HEK293 (cell line): ENCODE measurements around the gene PEX6.
A peak's percentile ranks its signal among the peaks of the same experiment; 100 is the strongest.

Source experiments
- CTCF ChIA-PET: fragments of 350-600 bp; formaldehyde crosslinking; extraction: SDS; loops from one replicate; lab custom pipeline; 2021; ENCODE audit warnings: antibody characterized with exemption; lab: Yijun Ruan, JAX
- POLR2A ChIA-PET: fragments of 300-600 bp; formaldehyde crosslinking; extraction: SDS; loops from one replicate; lab custom pipeline; 2020; ENCODE audit warnings: antibody characterized with exemption, inconsistent platforms; lab: Yijun Ruan, JAX
- H3K27ac ChIP-seq: fragments of 200-500 bp; sonication (Bioruptor generic); 2 replicates; pipeline ENCODE4 v1.5.1; 2014; ENCODE audit warnings: low read depth, low read length, control low read depth, inconsistent platforms; ENCODE audit errors: extremely low read depth
- H3K36me3 ChIP-seq, 2 experiments: fragments of 200-500 bp in 1 of 2; sonication (Bioruptor generic) in 1 of 2; 1 replicate in 1 of 2; 2 replicates in 1 of 2; pipeline ENCODE4 v1.5.1; 2014 to 2017; ENCODE audit warnings: inconsistent platforms in 2 of 2, low read length in 2 of 2; ENCODE audit not compliant: control insufficient read depth in 2 of 2, insufficient read depth in 1 of 2
- H3K4me1 ChIP-seq: fragments of 200-500 bp; sonication (Bioruptor generic); 2 replicates; pipeline ENCODE4 v1.5.1; 2014; ENCODE audit warnings: mild to moderate bottlenecking, low read length, inconsistent platforms; ENCODE audit not compliant: control insufficient read depth, insufficient read depth
- H3K4me3 ChIP-seq: 2 replicates; pipeline ENCODE4 v1.5.1; 2011; ENCODE audit warnings: low read depth, mild to moderate bottlenecking, control low read depth, low read length, moderate library complexity
- H3K9me3 ChIP-seq: fragments of 200-500 bp; sonication (Bioruptor generic); 2 replicates; pipeline ENCODE4 v1.5.1; 2014; ENCODE audit warnings: low read depth, low read length, inconsistent platforms; ENCODE audit not compliant: control insufficient read depth, insufficient read depth
- GFI1B ChIP-seq: fragments of 450-650 bp; formaldehyde crosslinking; IDR thresholded peaks from 2 replicates; pipeline ENCODE4 v1.5.1; 2016; ENCODE audit warnings: missing biosample characterization, missing genetic modification characterization
- GLI4 ChIP-seq: fragments of 450-650 bp; formaldehyde crosslinking; IDR thresholded peaks from 2 replicates; pipeline ENCODE4 v1.5.1; 2016; ENCODE audit warnings: missing biosample characterization, missing genetic modification characterization
- OVOL3 ChIP-seq: fragments of 450-650 bp; formaldehyde crosslinking; IDR thresholded peaks from 2 replicates; pipeline ENCODE4 v1.5.1; 2016; ENCODE audit warnings: missing biosample characterization, missing genetic modification characterization
- YY1 ChIP-seq: fragments of 450-650 bp; formaldehyde crosslinking; IDR thresholded peaks from 2 replicates; pipeline ENCODE4 v1.5.1; 2018; ENCODE audit warnings: missing biosample characterization, missing genetic modification characterization
- YY2 ChIP-seq: fragments of 450-650 bp; formaldehyde crosslinking; IDR thresholded peaks from 2 replicates; pipeline ENCODE4 v1.5.1; 2016; ENCODE audit warnings: missing biosample characterization, missing genetic modification characterization
- ZBTB20 ChIP-seq: fragments of 450-650 bp; formaldehyde crosslinking; IDR thresholded peaks from 2 replicates; pipeline ENCODE4 v1.5.1; 2016; ENCODE audit warnings: missing biosample characterization, missing genetic modification characterization
- ZBTB7A ChIP-seq: fragments of 450-650 bp; formaldehyde crosslinking; IDR thresholded peaks from 2 replicates; pipeline ENCODE4 v1.5.1; 2016; ENCODE audit warnings: low read depth, missing biosample characterization, missing genetic modification characterization
- ZNF175 ChIP-seq: fragments of 450-650 bp; formaldehyde crosslinking; IDR thresholded peaks from 2 replicates; pipeline ENCODE4 v1.5.1; 2016; ENCODE audit warnings: missing biosample characterization, missing genetic modification characterization
- ZNF2 ChIP-seq: fragments of 450-650 bp; formaldehyde crosslinking; IDR thresholded peaks from 2 replicates; pipeline ENCODE4 v1.5.1; 2016; ENCODE audit warnings: missing biosample characterization, missing genetic modification characterization
- ZNF223 ChIP-seq: fragments of 450-650 bp; formaldehyde crosslinking; IDR thresholded peaks from 2 replicates; pipeline ENCODE4 v1.5.1; 2016; ENCODE audit warnings: missing biosample characterization, missing genetic modification characterization
- ZNF239 ChIP-seq: fragments of 450-650 bp; formaldehyde crosslinking; IDR thresholded peaks from 2 replicates; pipeline ENCODE4 v1.5.1; 2016; ENCODE audit warnings: missing biosample characterization, missing genetic modification characterization
- ZNF335 ChIP-seq: fragments of 450-650 bp; formaldehyde crosslinking; conservative IDR thresholded peaks from 2 replicates; pipeline ENCODE4 v1.5.1; 2016; ENCODE audit warnings: missing biosample characterization, missing genetic modification characterization
- ZNF354C ChIP-seq: fragments of 450-650 bp; formaldehyde crosslinking; IDR thresholded peaks from 2 replicates; pipeline ENCODE4 v1.5.1; 2016; ENCODE audit warnings: missing biosample characterization, missing genetic modification characterization, low read depth, borderline replicate concordance
- ZNF366 ChIP-seq: fragments of 450-650 bp; formaldehyde crosslinking; conservative IDR thresholded peaks from 2 replicates; pipeline ENCODE4 v1.5.1; 2016; ENCODE audit warnings: missing biosample characterization, missing genetic modification characterization
- ZNF416 ChIP-seq: fragments of 450-650 bp; formaldehyde crosslinking; IDR thresholded peaks from 2 replicates; pipeline ENCODE4 v1.5.1; 2016; ENCODE audit warnings: missing biosample characterization, missing genetic modification characterization
- ZNF521 ChIP-seq: fragments of 450-650 bp; formaldehyde crosslinking; IDR thresholded peaks from 2 replicates; pipeline ENCODE4 v1.5.1; 2017; ENCODE audit warnings: missing biosample characterization, mild to moderate bottlenecking, missing genetic modification characterization
- ZNF548 ChIP-seq: fragments of 450-650 bp; formaldehyde crosslinking; IDR thresholded peaks from 2 replicates; pipeline ENCODE4 v1.5.1; 2016; ENCODE audit warnings: missing biosample characterization, missing genetic modification characterization
- ZNF558 ChIP-seq: fragments of 450-650 bp; formaldehyde crosslinking; IDR thresholded peaks from 2 replicates; pipeline ENCODE4 v1.5.1; 2016; ENCODE audit warnings: missing biosample characterization, missing genetic modification characterization
- ZNF621 ChIP-seq: fragments of 450-650 bp; formaldehyde crosslinking; IDR thresholded peaks from 2 replicates; pipeline ENCODE4 v1.5.1; 2017; ENCODE audit warnings: missing biosample characterization, missing genetic modification characterization
- ZNF654 ChIP-seq: fragments of 450-650 bp; formaldehyde crosslinking; IDR thresholded peaks from 2 replicates; pipeline ENCODE4 v1.5.1; 2016; ENCODE audit warnings: low read depth, missing biosample characterization, missing genetic modification characterization
- ZNF658 ChIP-seq: fragments of 450-650 bp; formaldehyde crosslinking; IDR thresholded peaks from 2 replicates; pipeline ENCODE4; 2016; ENCODE audit warnings: missing biosample characterization, missing genetic modification characterization
- TF ChIP-seq, protein P1 (sequence below): fragments of 450-650 bp; formaldehyde crosslinking; IDR thresholded peaks from 2 replicates; pipeline ENCODE4 v1.5.1; 2016; ENCODE audit warnings: missing biosample characterization, missing genetic modification characterization
- TF ChIP-seq, protein P2 (sequence below): fragments of 450-650 bp; formaldehyde crosslinking; IDR thresholded peaks from 2 replicates; pipeline ENCODE4 v1.5.1; 2016; ENCODE audit warnings: missing biosample characterization, missing genetic modification characterization
- TF ChIP-seq, protein P3 (sequence below): fragments of 450-650 bp; formaldehyde crosslinking; IDR thresholded peaks from 2 replicates; pipeline ENCODE4 v1.5.1; 2016; ENCODE audit warnings: missing biosample characterization, missing genetic modification characterization
- TF ChIP-seq, protein P4 (sequence below): fragments of 450-650 bp; formaldehyde crosslinking; IDR thresholded peaks from 2 replicates; pipeline ENCODE4 v1.5.1; 2016; ENCODE audit warnings: missing biosample characterization, missing genetic modification characterization, borderline replicate concordance
- TF ChIP-seq, protein P5 (sequence below): fragments of 450-650 bp; formaldehyde crosslinking; IDR thresholded peaks from 2 replicates; pipeline ENCODE4 v1.5.1; 2017; ENCODE audit warnings: missing biosample characterization, missing genetic modification characterization

The PEX6 gene

DNA sequence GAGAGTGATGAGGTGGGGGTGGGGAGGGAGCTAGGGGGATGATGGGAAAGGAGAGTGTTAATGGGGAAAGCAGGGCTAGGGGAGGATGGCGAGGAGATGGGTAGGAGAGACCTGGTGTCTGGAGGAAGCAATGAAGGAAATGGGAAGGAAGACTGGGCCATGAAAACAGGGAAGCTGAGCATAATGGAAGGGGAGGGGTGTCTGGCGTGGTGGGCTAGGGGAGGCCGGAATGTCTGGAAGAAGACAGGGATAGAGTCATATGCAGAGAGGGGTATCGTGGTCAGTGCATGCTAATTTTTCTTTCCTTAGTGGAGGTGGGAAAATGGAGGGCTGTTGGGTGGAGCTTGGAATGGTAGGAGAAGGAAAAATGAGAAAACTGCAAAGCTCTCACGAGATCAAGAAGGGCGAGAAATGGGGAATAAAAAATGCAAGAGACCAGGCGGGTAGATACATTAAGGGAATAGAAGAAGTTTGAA lies 35.5 kb upstream of the PEX6 start:
- POLR2A ChIA-PET: interaction anchor here (0.6 to 4.6 kb wide), 35 partner anchors 11 to 1181 kb away, joined by 3 to 66 read pairs (median 5); partner anchors contain the start of genes CNPY3, CUL7, CUL9 and GNMT
- no peaks in the 10 kb centered on the region for H3K9me3 ChIP-seq
- H3K36me3 ChIP-seq: peaks cover 29 to 71% of the 10 kb centered on the region in 2 experiments
- H3K4me1 ChIP-seq: peaks cover 12% of the 10 kb centered on the region
- H3K27ac ChIP-seq: peak overlapping the region; percentile 65; the same call in 1 of the 2 replicates
- peak overlapping the region; percentile 70 for H3K4me3 ChIP-seq
- CTCF ChIA-PET: interaction anchor here (0.6 to 2.6 kb wide), 6 partner anchors 10 to 129 kb away, joined by 3 to 15 read pairs (median 4); no protein-coding TSS in a partner anchor
- TF ChIP-seq ZNF416 (tag by site-specific recombination) (no peak), ZNF335 (tag by site-specific recombination) (peak; percentile 14), ZNF354C (tag by site-specific recombination) (no peak), ZNF239 (tag by site-specific recombination) (peak; percentile 38; the same call in 1 of the 2 replicates), YY1 (no peak), YY2 (tag by site-specific recombination) (peak; percentile 78), GLI4 (0 out of 2 replicates have a peak, but pooled peaks have one; percentile 49), ZNF558 (0 out of 2 replicates have a peak, but pooled peaks have one; percentile 44), ZNF658 (tag by site-specific recombination) (no peak), OVOL3 (0 out of 2 replicates have a peak, but pooled peaks have one; percentile 56), ZNF654 (tag by site-specific recombination) (no peak), ZNF223 (tag by site-specific recombination) (no peak), ZNF621 (tag by site-specific recombination) (no peak), ZNF548 (no peak), ZBTB7A (tag by site-specific recombination) (0 out of 2 replicates have a peak, but pooled peaks have one; percentile 57), ZBTB20 (tag by site-specific recombination) (peak; percentile 45; the same call in 1 of the 2 replicates), ZNF175 (no peak), ZNF366 (tag by site-specific recombination) (0 out of 2 replicates have a peak, but pooled peaks have one; percentile 63), ZNF2 (tag by site-specific recombination) (no peak), ZNF521 (tag by site-specific recombination) (no peak), GFI1B (0 out of 2 replicates have a peak, but pooled peaks have one; percentile 3)
- TF ChIP-seq, protein P1, sequence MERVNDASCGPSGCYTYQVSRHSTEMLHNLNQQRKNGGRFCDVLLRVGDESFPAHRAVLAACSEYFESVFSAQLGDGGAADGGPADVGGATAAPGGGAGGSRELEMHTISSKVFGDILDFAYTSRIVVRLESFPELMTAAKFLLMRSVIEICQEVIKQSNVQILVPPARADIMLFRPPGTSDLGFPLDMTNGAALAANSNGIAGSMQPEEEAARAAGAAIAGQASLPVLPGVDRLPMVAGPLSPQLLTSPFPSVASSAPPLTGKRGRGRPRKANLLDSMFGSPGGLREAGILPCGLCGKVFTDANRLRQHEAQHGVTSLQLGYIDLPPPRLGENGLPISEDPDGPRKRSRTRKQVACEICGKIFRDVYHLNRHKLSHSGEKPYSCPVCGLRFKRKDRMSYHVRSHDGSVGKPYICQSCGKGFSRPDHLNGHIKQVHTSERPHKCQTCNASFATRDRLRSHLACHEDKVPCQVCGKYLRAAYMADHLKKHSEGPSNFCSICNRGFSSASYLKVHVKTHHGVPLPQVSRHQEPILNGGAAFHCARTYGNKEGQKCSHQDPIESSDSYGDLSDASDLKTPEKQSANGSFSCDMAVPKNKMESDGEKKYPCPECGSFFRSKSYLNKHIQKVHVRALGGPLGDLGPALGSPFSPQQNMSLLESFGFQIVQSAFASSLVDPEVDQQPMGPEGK (tag by site-specific recombination): peak; percentile 51
- TF ChIP-seq, protein P2, sequence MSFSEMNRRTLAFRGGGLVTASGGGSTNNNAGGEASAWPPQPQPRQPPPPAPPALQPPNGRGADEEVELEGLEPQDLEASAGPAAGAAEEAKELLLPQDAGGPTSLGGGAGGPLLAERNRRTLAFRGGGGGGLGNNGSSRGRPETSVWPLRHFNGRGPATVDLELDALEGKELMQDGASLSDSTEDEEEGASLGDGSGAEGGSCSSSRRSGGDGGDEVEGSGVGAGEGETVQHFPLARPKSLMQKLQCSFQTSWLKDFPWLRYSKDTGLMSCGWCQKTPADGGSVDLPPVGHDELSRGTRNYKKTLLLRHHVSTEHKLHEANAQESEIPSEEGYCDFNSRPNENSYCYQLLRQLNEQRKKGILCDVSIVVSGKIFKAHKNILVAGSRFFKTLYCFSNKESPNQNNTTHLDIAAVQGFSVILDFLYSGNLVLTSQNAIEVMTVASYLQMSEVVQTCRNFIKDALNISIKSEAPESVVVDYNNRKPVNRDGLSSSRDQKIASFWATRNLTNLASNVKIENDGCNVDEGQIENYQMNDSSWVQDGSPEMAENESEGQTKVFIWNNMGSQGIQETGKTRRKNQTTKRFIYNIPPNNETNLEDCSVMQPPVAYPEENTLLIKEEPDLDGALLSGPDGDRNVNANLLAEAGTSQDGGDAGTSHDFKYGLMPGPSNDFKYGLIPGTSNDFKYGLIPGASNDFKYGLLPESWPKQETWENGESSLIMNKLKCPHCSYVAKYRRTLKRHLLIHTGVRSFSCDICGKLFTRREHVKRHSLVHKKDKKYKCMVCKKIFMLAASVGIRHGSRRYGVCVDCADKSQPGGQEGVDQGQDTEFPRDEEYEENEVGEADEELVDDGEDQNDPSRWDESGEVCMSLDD (tag by site-specific recombination): no peak
- TF ChIP-seq, protein P3, sequence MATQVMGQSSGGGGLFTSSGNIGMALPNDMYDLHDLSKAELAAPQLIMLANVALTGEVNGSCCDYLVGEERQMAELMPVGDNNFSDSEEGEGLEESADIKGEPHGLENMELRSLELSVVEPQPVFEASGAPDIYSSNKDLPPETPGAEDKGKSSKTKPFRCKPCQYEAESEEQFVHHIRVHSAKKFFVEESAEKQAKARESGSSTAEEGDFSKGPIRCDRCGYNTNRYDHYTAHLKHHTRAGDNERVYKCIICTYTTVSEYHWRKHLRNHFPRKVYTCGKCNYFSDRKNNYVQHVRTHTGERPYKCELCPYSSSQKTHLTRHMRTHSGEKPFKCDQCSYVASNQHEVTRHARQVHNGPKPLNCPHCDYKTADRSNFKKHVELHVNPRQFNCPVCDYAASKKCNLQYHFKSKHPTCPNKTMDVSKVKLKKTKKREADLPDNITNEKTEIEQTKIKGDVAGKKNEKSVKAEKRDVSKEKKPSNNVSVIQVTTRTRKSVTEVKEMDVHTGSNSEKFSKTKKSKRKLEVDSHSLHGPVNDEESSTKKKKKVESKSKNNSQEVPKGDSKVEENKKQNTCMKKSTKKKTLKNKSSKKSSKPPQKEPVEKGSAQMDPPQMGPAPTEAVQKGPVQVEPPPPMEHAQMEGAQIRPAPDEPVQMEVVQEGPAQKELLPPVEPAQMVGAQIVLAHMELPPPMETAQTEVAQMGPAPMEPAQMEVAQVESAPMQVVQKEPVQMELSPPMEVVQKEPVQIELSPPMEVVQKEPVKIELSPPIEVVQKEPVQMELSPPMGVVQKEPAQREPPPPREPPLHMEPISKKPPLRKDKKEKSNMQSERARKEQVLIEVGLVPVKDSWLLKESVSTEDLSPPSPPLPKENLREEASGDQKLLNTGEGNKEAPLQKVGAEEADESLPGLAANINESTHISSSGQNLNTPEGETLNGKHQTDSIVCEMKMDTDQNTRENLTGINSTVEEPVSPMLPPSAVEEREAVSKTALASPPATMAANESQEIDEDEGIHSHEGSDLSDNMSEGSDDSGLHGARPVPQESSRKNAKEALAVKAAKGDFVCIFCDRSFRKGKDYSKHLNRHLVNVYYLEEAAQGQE (tag by site-specific recombination): peak; percentile 26; the same call in 1 of the 2 replicates
- TF ChIP-seq, protein P4, sequence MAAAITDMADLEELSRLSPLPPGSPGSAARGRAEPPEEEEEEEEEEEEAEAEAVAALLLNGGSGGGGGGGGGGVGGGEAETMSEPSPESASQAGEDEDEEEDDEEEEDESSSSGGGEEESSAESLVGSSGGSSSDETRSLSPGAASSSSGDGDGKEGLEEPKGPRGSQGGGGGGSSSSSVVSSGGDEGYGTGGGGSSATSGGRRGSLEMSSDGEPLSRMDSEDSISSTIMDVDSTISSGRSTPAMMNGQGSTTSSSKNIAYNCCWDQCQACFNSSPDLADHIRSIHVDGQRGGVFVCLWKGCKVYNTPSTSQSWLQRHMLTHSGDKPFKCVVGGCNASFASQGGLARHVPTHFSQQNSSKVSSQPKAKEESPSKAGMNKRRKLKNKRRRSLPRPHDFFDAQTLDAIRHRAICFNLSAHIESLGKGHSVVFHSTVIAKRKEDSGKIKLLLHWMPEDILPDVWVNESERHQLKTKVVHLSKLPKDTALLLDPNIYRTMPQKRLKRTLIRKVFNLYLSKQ: 0 out of 2 replicates have a peak, but pooled peaks have one; percentile 24
- TF ChIP-seq, protein P5, sequence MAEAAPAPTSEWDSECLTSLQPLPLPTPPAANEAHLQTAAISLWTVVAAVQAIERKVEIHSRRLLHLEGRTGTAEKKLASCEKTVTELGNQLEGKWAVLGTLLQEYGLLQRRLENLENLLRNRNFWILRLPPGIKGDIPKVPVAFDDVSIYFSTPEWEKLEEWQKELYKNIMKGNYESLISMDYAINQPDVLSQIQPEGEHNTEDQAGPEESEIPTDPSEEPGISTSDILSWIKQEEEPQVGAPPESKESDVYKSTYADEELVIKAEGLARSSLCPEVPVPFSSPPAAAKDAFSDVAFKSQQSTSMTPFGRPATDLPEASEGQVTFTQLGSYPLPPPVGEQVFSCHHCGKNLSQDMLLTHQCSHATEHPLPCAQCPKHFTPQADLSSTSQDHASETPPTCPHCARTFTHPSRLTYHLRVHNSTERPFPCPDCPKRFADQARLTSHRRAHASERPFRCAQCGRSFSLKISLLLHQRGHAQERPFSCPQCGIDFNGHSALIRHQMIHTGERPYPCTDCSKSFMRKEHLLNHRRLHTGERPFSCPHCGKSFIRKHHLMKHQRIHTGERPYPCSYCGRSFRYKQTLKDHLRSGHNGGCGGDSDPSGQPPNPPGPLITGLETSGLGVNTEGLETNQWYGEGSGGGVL (tag by site-specific recombination): peak; percentile 4; the same call in 1 of the 2 replicates
